HK-2 (cell line): ENCODE measurements around the gene DCDC2C.

Experiments
- DNase-seq: peaks from one replicate; pipeline ENCODE4 v3.0.0-alpha.2; 2018; ENCODE audit not compliant: unreplicated experiment

DCDC2C gene

GRCh38 chr2:3672861-3673678 is 30.3 kb upstream of the DCDC2C start:
- no peak for DNase-seq

DNA sequence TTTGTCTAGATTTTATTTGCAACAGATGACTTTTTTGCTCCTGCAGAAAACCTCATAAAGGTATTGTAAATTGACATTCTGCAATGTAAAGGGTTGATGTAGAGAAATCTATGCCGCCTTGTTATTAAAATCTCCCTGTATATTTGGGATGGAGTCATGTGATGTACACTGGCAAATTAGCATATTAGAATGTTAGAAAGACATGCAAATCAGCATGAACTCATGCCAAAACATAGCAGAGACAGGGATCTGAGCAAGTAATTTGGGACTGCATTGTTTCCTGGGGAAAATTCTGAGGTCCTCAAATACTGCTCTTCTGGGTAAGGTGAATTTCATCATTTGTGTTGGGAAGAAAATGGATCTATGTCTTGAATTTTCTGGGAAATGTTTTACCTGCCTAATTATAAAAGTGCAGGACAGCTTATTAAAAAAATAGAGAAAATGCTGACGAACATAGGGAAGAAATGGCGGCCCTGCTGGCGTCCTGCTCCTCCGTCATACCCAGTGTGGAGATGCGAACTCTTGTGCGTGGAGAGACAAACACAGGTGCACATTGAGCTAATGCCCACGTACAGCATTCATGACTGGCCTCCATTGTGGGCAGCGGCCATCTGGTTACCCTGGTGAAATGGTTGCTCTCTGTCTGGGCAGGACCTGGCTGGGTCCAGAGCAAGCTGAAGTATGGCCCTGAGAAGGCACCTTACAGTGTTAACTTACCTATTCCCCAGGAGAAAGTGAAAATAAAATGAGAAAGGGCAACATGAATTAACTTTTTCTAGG is 29.1 kb upstream of the DCDC2C start:
- no peak for DNase-seq

GRCh38 chr2:3675687-3676086 is 27.7 kb upstream of the DCDC2C start:
- no peak for DNase-seq

DNA sequence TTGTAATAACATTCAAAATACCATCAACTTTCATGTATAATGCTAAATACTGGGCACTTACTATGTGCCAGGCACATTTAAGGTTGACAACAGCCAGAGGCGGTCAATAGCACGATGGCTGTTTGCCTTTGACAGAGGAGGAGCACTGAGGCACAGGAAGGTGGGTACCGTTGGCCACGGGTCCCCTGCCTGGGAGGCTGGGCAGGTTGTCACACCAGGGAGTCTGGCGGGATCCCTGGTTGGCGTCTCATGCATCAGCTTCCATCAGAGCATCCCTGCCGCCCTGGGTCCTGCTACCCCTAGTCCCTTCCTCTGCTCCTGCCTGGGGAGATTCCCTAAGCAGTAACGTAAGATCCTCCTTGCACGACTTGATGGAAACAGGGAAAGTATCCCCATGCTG is 25.9 kb upstream of the DCDC2C start:
- DNase-seq, result no peak

GRCh38 chr2:3678212-3678611 is 25.2 kb upstream of the DCDC2C start:
- no peak for DNase-seq

DNA sequence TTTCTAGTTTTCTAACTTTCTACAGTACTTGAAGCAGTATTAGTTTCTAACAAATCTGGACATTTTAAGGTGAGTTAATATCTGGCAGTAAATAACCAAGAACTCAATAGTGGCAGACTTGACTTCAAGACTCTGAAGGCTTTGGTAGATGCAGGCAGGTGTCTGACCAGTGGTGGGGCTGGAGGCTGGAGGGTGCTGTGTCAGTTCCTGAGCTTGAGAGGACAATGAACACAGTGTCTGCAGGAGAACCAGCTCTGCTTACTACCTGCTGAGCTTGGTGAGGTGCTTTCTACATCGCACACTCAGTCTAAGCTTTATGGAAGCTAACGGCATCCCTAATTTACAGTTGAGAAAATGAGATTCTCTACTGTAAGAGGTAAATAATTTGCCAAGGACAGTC is 24.2 kb upstream of the DCDC2C start:
- DNase-seq, result no peak

GRCh38 chr2:3679616-3680393 is 23.6 kb upstream of the DCDC2C start:
- no peak for DNase-seq

GRCh38 chr2:3680548-3681345 is 22.6 kb upstream of the DCDC2C start:
- no peak for DNase-seq

GRCh38 chr2:3681625-3682024 is 21.8 kb upstream of the DCDC2C start:
- no peak for DNase-seq

DNA sequence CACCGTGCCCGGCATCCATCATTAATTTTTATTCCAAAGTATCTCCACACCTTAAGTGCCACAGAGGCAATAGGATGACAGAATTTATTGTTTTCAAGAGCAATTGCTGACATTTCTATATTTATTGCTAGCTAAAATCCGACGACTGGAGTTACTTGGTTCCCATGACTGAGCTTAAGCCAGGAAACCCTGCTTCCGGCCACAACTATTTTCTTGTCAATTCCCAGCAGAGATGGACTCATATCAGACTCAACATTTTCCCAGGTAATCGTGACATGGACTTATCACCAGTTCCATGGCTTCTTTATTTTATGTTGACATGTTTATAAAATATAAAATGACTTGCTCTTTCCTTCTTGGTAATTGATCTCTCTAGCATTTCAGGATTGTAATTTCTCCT is 20.6 kb upstream of the DCDC2C start:
- DNase-seq, result no peak

- no peak for DNase-seq
These were observed 19.5 kb upstream of the DCDC2C start for GRCh38 chr2:3683748-3684454.

- no peak for DNase-seq
These were observed 13.2 kb upstream of the DCDC2C start for GRCh38 chr2:3689998-3690748.

GRCh38 chr2:3692375-3692774 is 11.0 kb upstream of the DCDC2C start:
- DNase-seq, result no peak

GRCh38 chr2:3696545-3696944 is 6.8 kb upstream of the DCDC2C start:
- DNase-seq, result no peak

GRCh38 chr2:3701071-3701470 is 2.3 kb upstream of the DCDC2C start:
- no peak for DNase-seq

GRCh38 chr2:3703757-3704355 is 481 bp downstream of the DCDC2C start:
- DNase-seq, result no peak

GRCh38 chr2:3704692-3705091 is 1.3 kb downstream of the DCDC2C start:
- no peak for DNase-seq

- DNase-seq, result no peak
These were observed 2.4 kb downstream of the DCDC2C start for GRCh38 chr2:3705782-3706181.

DNA sequence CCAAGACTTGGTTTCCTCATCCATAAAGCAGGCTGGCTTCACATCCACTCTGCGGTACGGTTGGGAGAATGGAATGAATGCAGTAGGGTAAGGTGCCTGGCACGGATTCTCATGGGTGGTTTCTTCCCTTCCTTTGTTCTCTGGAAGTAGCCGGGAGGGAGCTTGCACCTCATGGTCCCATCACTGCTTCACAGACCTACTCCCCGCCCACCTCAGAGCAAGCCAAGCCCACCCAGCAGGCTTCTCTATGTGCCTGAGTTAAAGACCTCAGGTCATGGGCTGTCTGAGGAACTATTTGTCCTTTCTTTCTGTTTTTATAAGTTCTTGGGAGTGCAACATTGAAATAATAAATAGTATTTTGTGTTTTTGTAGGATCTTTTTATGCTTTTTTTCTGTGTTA is 3.5 kb downstream of the DCDC2C start:
- no peak for DNase-seq

DNA sequence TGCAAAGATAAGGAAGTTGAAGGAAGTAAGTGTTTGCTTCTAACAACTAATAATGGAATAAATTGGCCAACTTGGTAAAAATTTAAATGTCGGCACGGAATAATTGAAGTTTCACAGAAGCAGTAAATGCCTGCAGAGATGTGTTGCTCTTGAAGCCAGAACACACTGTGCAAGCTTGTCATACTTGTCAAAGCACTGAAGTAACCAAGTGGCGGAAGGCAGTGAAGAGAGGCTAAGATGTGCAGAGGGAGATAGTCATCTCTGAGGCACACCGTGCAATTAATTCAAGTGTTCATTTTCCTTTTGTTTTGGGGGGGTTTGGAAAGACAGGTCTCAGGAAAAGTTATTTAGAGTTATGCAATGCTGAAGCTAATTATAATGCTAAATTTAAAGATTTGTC is 5.2 kb downstream of the DCDC2C start:
- no peak for DNase-seq
